Measurements from ENCODE around the gene ATXN10. TPM values are rescaled to one million over a fixed set of nuclear protein-coding genes. Genes with fewer than 3 reads are reported as not detected.

The ATXN10 gene
- polyA plus RNA-seq, 3 donors: 60.1 to 106 (median 92.4) TPM

- no peaks in the 10 kb centered on the region for H3K27me3 ChIP-seq (ENCODE audit: control insufficient read depth in 2 of 2, insufficient read depth in 2 of 2, low read length in 2 of 2)
- no peak for DNase-seq
- peaks cover 0 to 4% of the 10 kb centered on the region in 2 donors for H3K36me3 ChIP-seq (replicated peaks in 1 of 2; ENCODE audit: control insufficient read depth in 1 of 2, insufficient read depth in 2 of 2, low read length in 2 of 2)
- Mint-ChIP-seq H3K27ac (no peak overlapping the region), H3K9me3 (peaks cover 0 to 5% (median 0%) of the 10 kb centered on the region in 7 donors), H3K36me3 (peaks cover 18 to 28% of the 10 kb centered on the region in 2 donors), H3K27me3 (ENCODE audit: low read depth in 3 of 3) (no peaks in the 10 kb centered on the region), H3K4me3 (no peak overlapping the region), H3K4me1 (peaks cover 12% of the 10 kb centered on the region)
- H3K9ac ChIP-seq (ENCODE audit: insufficient read depth, low read length, poor library complexity, severe bottlenecking): no peak overlapping the region
- peaks cover 12% of the 10 kb centered on the region for H4K20me1 ChIP-seq (ENCODE audit: insufficient read depth, low read length)
- no peak for TF ChIP-seq CTCF (IDR thresholded peaks at IDR 0.05)
- 97% methylated on average over 6 of the region's 8 CpGs for WGBS (ENCODE audit: insufficient coverage)
- no peak overlapping the region for H3K4me3 ChIP-seq (replicated peaks in 1 of 3; ENCODE audit: low read depth in 2 of 3, low read length in 3 of 3)
- no peaks in the 10 kb centered on the region for H3K9me3 ChIP-seq (replicated peaks in 1 of 2; ENCODE audit: control insufficient read depth in 1 of 2, insufficient read depth in 1 of 2, low read length in 2 of 2)
- H3K27ac ChIP-seq (ENCODE audit: low read depth in 1 of 2, low read length in 2 of 2): no peak overlapping the region
- H3K79me2 ChIP-seq (ENCODE audit: insufficient read depth, low read length): no peaks in the 10 kb centered on the region
- H3K4me2 ChIP-seq (replicated peaks; ENCODE audit: extremely low read depth, low read length, poor library complexity, severe bottlenecking): no peak overlapping the region
- H2AFZ ChIP-seq (ENCODE audit: insufficient read depth, low read depth, low read length, poor library complexity, severe bottlenecking): no peak overlapping the region
- intact Hi-C loops (cut with micrococcal nuclease): no loop called here
- peaks cover 10 to 12% of the 10 kb centered on the region in 2 donors for H3K4me1 ChIP-seq (ENCODE audit: control insufficient read depth in 1 of 2, insufficient read depth in 2 of 2, low read length in 2 of 2)
Measured at GRCh38 chr22:45785458-45785857, 113.8 kb downstream of the ATXN10 start.

- H3K4me1 Mint-ChIP-seq: peaks cover 12% of the 10 kb centered on the region
- no peak overlapping the region for H3K9ac ChIP-seq (ENCODE audit: insufficient read depth, low read length, poor library complexity, severe bottlenecking)
- H4K20me1 ChIP-seq (ENCODE audit: insufficient read depth, low read length): peaks cover 12% of the 10 kb centered on the region
- TF ChIP-seq CTCF (IDR thresholded peaks at IDR 0.05): no peak
- peaks cover 0 to 5% (median 0%) of the 10 kb centered on the region in 7 donors for H3K9me3 Mint-ChIP-seq
- no peak overlapping the region for H3K4me2 ChIP-seq (replicated peaks; ENCODE audit: extremely low read depth, low read length, poor library complexity, severe bottlenecking)
- peaks cover 7 to 21% of the 10 kb centered on the region in 2 donors for H3K36me3 Mint-ChIP-seq
- intact Hi-C loops (cut with micrococcal nuclease): no loop called here
- peaks cover 0 to 1% (median 0%) of the 10 kb centered on the region in 3 donors for H3K27me3 Mint-ChIP-seq (ENCODE audit: low read depth in 3 of 3)
- no peaks in the 10 kb centered on the region for H3K9me3 ChIP-seq (replicated peaks in 1 of 2; ENCODE audit: control insufficient read depth in 1 of 2, insufficient read depth in 1 of 2, low read length in 2 of 2)
- H3K36me3 ChIP-seq (replicated peaks in 1 of 2; ENCODE audit: control insufficient read depth in 1 of 2, insufficient read depth in 2 of 2, low read length in 2 of 2): peaks cover 0 to 4% of the 10 kb centered on the region in 2 donors
- H3K4me1 ChIP-seq (ENCODE audit: control insufficient read depth in 1 of 2, insufficient read depth in 2 of 2, low read length in 2 of 2): peaks cover 10 to 12% of the 10 kb centered on the region in 2 donors
- H3K79me2 ChIP-seq (ENCODE audit: insufficient read depth, low read length): no peaks in the 10 kb centered on the region
- H2AFZ ChIP-seq (ENCODE audit: insufficient read depth, low read depth, low read length, poor library complexity, severe bottlenecking): no peak overlapping the region
- H3K4me3 ChIP-seq (replicated peaks in 1 of 3; ENCODE audit: low read depth in 2 of 3, low read length in 3 of 3): no peak overlapping the region
- no CpG with 5 or more reads among the region's 2 CpGs for WGBS (ENCODE audit: insufficient coverage)
- H3K4me3 Mint-ChIP-seq: no peak overlapping the region
- H3K27ac ChIP-seq (ENCODE audit: low read depth in 1 of 2, low read length in 2 of 2): no peak overlapping the region
- H3K27me3 ChIP-seq (ENCODE audit: control insufficient read depth in 2 of 2, insufficient read depth in 2 of 2, low read length in 2 of 2): no peaks in the 10 kb centered on the region
- H3K27ac Mint-ChIP-seq: no peak overlapping the region
- no peak for DNase-seq
Measured at GRCh38 chr22:45786726-45787125, 115.1 kb downstream of the ATXN10 start.

All from CD14-positive monocyte (primary cell).